Myocyte (in vitro differentiated cells): Measurements from ENCODE around the gene SLC7A8. TPM values are rescaled to one million over a fixed set of nuclear protein-coding genes. Genes with fewer than 3 reads are reported as not detected.

ENCODE experiments used
- DNase-seq: peaks from one replicate; pipeline ENCODE4 v3.0.0-alpha.2; 2012; ENCODE audit warnings: low read depth
- total RNA-seq: library from RNA; depleted of rRNA; stranded (reverse); fragments of >200 nt; gene quantifications from 2 replicates; pipeline ENCODE4 v1.2.3, GENCODE V29; 2014

Gene SLC7A8
- total RNA-seq, 1 donor from 2014 or later = 4.8 TPM

- no peak for DNase-seq
Measured at GRCh38 chr14:23159532-23159931, 23.9 kb downstream of the SLC7A8 start.

DNA sequence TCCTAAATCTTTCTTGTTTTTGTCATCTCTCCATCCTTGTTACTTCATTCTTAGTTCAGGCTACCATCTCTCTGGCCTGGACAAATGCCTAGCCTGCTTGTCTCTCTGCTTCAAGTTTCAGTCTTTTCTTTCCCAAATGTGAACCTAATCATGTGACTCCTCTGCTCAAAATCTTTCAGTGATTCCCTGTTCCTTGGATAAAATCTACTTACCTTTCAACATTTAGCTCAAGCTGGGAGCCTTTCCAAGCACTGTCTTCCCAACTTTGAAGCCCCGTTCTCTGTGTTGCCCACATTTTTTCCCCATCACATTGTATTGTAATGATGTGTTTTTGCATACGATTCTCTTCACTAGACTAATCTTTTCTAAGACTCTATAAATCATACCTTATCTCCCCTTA, 24.7 kb downstream of the SLC7A8 start:
- DNase-seq = no peak

DNA sequence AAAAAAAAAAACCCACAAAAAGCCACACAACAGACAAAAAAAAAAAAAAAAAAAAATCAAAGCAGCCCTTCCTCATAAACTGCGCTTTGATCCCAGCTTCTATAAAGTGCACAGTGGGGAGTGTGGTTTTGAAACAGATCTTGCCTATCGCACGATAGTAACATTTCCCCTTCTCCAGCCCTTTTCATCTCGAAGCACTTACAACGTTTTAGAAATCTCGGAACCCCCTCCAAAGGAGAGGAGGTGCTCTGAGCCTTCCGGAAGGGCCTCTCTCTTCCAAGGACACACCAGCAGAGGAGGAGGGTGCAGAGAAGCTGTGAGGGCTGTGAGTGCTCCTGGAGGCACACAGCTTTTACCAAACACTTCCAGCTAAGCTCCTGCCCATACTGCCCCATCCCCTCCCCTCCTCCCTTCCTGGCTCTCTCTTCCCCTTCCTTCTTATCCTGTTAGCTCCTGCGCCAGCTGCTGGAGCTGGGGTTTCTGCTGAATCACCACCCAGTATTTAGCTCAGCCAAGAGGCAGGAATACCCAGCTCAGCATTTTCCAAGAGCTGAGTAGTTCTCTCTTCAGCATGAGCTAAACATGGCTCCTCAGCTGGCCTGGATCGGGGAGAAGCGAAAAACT, 28.4 kb downstream of the SLC7A8 start:
- peak; percentile 97 for DNase-seq

DNA sequence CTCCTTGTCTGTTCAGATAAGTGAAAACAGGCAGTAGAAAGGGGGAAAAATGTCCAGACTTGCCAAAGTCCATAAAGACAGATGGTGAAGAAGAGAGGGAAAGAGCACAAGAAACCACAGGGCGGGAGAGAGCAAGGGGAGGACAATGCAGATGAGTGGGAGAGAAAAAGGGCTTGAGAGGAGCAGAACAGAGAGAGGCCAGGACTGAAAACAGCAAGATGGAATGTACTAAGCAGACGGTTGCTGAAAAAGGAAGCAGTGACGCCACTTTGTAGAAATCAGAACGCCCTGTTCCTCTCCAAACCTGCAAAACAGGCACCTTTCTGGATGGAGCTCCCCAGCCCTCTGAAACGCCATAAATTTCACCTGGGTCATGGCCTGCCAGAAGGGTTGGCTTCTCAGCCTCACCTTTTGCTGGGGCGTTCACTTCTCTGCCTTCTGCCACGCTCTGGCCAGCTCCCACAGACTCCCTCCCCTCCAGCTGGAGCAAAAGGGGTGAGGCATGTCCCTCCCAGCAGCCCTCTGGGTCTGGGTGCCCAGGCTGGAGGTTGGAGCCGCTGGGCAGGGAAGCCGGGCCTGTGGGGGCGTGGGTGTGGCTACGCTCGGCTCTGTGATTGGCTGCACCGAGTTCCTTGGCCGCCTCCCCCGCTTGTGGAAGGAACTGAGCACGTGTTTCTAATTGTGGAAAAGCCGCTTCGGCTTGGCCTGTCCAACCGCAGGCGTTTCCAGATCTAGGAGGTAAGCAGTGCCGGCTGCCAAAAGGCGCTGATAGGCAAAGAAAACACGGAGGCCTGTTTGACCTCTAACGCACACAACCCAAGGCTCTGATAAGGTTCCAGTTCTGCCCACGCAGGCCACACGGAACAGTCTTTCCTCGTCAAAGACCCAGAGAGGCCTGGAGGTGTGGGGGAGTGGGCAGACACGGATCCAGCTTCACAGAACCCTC, 29.3 kb downstream of the SLC7A8 start:
- peak; percentile 85 for DNase-seq

DNA sequence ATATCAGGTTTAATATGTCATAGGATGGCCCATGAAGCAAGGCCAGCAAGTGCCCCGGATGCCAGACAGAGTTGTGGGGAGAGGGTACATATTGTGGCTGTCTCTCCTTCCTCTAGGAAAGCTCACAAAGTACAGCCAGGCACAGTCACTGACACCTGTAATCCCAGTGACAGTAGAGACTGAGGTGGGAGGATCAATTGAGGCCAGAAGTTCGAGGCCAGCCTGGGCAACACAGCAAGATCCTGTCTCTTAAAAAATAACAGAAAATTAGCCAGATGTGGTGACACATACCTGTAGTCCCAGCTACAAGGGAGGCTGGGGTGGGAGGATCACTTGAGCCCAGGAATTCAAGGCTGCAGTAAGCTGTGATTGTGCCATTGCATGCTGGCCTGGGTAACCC, 32.1 kb downstream of the SLC7A8 start:
- no peak for DNase-seq

DNA sequence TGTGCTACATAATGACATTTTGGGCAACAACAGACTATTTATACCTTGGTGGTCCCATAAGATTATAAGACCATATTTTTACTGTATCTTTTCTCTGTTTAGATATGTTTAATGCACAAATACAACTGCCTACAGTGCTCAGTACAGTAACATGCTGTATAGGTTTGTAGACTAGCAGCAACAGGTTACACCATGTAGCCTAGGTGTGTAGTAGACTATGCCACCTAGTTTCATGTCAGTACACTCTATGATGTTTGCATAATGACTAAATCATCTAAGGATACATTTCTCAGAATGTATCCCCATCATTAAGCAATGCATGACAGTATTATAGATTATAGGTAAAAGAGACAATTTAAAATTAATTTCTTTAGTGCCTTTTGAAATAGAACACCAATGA, 33.7 kb downstream of the SLC7A8 start:
- no peak for DNase-seq

GRCh38 chr14:23148591-23149249, 34.7 kb downstream of the SLC7A8 start:
- no peak for DNase-seq

DNA sequence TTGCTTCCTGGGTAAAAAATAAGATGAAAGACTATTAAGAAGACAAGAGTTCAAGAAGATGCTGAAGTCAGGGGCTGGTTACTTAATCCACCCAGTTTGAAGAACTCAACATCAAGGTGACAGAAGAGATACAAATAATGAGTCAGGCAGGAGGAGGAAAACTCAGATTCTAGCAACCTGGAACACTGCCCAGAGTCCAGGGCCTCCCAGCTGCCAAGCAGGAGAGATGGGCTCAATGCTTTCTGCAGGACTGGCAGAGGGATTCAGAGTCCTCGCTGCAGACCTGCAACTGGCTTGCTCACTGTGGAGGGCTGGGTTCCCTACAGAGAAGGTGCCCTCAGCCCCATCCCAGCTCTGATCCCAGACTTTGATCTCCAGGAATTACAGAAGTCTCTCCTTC, 35.8 kb downstream of the SLC7A8 start:
- DNase-seq = peak; percentile 68

DNA sequence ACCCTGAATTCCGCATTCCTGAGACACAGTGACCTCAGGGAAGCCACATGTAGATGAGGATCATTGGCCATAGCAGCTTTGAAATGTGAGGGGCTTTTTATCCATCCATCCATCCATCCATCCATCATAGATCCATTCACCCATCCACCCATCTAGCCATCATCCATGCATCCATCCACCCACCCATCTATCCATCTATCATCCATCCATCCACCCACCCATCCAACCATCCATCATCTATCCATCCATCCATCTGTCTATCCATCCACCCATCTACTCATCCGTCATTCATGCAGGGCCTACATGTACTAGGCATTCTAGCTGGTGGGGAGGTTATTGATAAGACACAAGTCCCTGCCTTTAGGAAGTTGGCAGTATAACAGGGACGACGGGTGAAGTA, 36.5 kb downstream of the SLC7A8 start:
- DNase-seq = no peak

DNA sequence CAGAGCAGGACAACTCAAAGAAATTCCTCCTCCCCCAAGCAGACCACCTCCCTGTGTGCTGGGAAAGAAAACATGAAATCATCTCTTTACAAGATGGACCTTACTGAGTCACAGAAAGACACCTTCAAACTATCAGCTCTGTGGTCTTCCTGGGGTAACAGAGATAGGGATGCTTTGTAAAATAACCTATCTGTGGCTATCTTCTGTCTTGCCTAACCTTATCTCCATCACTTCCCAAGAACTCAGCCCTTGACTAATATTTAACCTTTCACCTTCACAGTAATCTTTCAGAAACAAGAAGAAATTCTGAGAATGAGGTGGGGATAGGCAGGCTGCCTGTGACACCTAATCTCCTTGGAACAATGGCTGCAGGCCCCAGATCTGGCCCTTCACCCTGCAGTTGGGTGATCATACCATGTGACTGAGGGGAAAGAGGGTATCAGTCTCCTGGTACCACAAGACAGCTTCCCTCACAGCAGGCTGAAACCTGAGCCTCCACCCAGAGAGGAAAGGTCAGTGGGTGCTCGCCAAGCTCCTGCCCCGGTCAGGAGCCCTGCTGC, 37.0 kb downstream of the SLC7A8 start:
- no peak for DNase-seq

DNA sequence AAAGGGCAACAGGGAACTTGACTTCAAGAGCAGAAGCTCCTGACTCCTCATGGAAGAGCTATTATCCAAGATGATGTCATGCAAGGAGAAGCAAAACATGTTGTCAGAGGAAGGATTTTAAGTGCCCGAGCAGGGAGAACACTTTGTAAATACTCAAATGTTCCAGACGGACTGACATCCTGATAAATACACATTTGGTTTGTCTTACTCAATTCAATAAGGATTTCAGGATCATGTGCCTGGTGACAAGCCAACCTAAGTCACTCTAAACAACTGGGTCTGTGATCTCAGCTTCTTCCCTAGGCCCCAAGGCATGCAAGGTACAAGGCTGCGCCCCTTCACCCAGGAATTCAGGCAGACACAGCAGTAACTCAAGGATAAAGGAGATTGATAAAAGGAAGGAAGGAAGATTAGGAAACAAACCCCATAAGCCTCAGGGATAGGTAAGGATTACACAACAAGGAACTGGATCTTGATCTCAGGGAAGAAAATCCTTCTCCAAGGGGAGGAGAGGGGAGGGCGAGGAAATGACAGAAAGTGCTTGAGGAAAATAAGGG, 37.6 kb downstream of the SLC7A8 start:
- DNase-seq = no peak

DNA sequence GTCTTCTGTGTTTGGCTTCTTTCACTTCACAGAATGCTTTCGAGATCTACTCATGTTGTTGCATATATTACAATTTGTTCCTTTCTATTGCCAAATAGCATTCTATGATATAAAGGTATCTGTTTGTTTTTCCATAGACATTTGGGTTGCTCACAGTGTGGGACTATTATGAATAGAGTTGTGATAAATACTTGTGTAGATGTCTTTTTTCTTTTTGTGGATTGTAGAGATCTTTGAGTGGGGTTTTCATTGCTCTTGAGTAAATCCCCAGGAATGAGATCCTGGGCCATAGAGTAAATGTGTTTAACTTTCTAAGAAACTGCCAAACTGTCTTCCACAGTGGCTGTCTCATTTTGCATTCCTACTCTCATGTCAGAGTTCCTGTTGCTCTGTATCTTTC, 39.5 kb downstream of the SLC7A8 start:
- no peak for DNase-seq

DNA sequence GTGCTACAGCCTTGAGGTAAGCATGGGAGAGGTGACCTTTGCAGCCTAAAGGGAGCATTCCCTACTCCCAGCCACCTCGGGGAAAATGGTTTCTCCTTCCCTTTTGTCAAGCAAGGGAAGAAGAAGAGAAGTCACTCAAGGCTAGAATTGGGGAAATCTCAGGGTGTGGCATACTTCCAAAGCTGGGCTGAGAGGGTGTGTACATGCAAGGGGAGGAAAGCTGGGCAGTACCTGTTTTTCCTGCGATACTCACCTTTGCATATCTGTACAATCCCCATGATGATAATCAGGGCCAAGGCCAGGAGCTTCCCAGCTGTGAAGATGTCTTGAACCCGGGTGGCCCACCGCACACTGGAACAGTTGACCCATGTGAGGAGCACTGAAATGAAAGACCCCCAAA, 40.6 kb downstream of the SLC7A8 start:
- DNase-seq = no peak

GRCh38 chr14:23141706-23142444, 41.6 kb downstream of the SLC7A8 start:
- peak; percentile 69 for DNase-seq

DNA sequence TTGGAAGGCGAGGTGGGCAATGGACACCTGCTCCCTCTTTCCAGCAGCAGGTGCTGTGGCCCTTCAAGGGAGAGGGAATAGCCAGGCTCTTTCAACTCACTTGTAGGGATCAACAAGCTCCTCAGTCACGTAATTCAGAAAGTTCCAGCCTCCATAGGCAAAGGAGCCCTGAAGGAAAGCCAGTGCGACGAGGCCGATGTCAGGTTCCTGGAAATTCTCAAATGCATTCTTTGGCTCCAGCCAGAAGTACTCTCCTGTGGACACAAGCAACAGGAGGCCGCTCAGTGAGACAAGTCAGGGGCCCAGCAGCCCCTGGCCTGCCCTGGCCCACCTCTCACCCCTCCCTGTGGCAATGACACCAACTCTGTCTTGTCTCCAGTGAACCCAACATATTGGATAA, 43.1 kb downstream of the SLC7A8 start:
- DNase-seq = no peak

DNA sequence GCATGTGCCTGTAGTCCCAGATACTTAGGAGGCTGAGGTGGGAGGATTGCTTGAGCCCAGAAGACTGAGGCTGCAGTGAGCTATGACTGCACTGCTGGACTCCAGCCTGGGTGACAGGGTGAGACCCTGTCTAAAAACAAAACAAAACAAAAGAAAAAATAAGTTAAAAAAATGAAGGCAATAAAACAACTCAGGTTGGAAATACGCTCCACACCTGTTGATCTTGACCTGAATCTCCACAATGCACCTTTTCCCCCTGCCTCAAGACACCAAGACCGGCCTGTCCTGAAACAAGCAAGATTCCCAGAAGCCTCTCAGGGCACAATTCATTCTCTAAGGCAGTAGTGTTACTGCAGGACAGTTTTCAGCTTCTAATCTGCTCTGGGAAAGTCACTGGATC, 43.6 kb downstream of the SLC7A8 start:
- no peak for DNase-seq

GRCh38 chr14:23137813-23138535, 45.5 kb downstream of the SLC7A8 start:
- DNase-seq = no peak

GRCh38 chr14:23137192-23137812, 46.2 kb downstream of the SLC7A8 start:
- DNase-seq = no peak

GRCh38 chr14:23136566-23137133, 46.8 kb downstream of the SLC7A8 start:
- no peak for DNase-seq
